Left ventricle myocardium inferior (tissue), 1 donor: ENCODE results near the gene BCHE. TPM values are rescaled to one million over a fixed set of nuclear protein-coding genes. Genes with fewer than 3 reads are reported as not detected.

Experiments
- DNase-seq: peaks from one replicate; pipeline ENCODE4 v3.0.0-alpha.2; 2020
- H3K27ac ChIP-seq: fragments of 200-600 bp; replicated peaks from 2 replicates; pipeline ENCODE4 v1.8.0; 2021
- H3K27me3 ChIP-seq: fragments of 200-600 bp; 2 replicates; pipeline ENCODE4 v1.8.0; 2021; ENCODE audit warnings: low read depth
- H3K36me3 ChIP-seq: fragments of 200-600 bp; 2 replicates; pipeline ENCODE4 v1.8.0; 2021
- H3K4me1 ChIP-seq: fragments of 200-600 bp; 2 replicates; pipeline ENCODE4 v1.8.0; 2021
- H3K4me3 ChIP-seq: fragments of 200-600 bp; 2 replicates; pipeline ENCODE4 v1.8.0; 2021; ENCODE audit warnings: mild to moderate bottlenecking, moderate library complexity
- H3K9me3 ChIP-seq: fragments of 200-600 bp; replicated peaks from 2 replicates; pipeline ENCODE4 v1.8.0; 2021
- intact Hi-C: fragments of 100-400 bp; cut with micrococcal nuclease; formaldehyde crosslinking; loops from one replicate; pipeline ENCODE4 v1.11.0; 2022
- total RNA-seq: library from RNA; stranded (reverse); fragmentation: NEBNext Ultra II Directional; extraction: Animal tissue kit (Norgen Biotek cat#: 25700); gene quantifications from one replicate; pipeline ENCODE4 v1.2.1, GENCODE V29; 2021
- TF ChIP-seq, protein P1 (sequence below): fragments of 200-600 bp; IDR thresholded peaks from 2 replicates; pipeline ENCODE4 v1.8.0; 2021; ENCODE audit warnings: antibody characterized with exemption, mild to moderate bottlenecking, borderline replicate concordance
- donor health status: DM: no; HTN: yes; CAD: no; lungs with severe emphysema.

BCHE gene
- total RNA-seq, 1 donor from 2014 or later, result 2.3 TPM

DNA sequence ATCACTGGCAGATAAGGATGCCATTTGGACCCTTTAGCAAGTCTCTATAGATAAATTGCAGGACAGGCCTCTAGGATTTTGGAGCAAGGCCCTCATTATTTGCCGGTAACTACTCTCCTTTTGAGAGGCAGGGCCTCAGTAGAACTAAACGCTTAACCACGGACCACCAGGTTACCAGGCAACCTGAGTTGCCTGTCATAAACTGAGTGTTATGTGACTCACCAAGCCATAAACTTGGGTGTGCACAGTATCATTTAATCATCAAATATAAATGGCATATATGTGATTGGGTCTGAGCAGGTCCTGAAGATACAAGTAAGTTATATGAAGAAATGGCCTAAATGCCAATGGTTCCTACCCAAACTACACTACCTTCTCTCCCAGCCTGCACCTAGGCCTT, 93.2 kb downstream of the BCHE start:
- Histone ChIP-seq H3K27ac (no peak overlapping the region), H3K4me1 (no peaks in the 10 kb centered on the region), H3K27me3 (no peaks in the 10 kb centered on the region), H3K9me3 (peaks cover 7% of the 10 kb centered on the region), H3K4me3 (no peak overlapping the region), H3K36me3 (no peaks in the 10 kb centered on the region)
- DNase-seq, result no peak
- intact Hi-C loops, result no loop called here
- TF ChIP-seq, protein P1, sequence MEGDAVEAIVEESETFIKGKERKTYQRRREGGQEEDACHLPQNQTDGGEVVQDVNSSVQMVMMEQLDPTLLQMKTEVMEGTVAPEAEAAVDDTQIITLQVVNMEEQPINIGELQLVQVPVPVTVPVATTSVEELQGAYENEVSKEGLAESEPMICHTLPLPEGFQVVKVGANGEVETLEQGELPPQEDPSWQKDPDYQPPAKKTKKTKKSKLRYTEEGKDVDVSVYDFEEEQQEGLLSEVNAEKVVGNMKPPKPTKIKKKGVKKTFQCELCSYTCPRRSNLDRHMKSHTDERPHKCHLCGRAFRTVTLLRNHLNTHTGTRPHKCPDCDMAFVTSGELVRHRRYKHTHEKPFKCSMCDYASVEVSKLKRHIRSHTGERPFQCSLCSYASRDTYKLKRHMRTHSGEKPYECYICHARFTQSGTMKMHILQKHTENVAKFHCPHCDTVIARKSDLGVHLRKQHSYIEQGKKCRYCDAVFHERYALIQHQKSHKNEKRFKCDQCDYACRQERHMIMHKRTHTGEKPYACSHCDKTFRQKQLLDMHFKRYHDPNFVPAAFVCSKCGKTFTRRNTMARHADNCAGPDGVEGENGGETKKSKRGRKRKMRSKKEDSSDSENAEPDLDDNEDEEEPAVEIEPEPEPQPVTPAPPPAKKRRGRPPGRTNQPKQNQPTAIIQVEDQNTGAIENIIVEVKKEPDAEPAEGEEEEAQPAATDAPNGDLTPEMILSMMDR, result no peak

DNA sequence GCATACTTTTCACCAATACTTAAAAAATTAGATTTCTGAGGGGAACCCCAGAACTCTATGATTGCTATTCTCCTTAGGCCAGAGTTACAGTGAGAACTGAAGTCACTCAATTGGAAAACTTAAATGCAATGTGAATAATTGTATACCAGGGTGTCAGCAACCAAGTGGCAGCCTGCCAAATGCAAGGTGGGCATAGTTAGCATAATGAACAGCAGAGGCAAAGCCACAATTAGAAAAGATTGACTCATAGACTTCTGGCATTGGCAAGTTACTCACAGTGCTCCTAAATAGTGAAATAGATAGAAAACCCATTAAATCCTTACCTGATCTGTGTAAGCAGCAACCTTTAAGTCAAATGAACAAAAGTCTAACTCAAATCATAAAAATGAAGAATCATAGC, 94.9 kb downstream of the BCHE start:
- TF ChIP-seq, protein P1, result no peak
- Histone ChIP-seq H3K36me3 (no peaks in the 10 kb centered on the region), H3K27ac (no peak overlapping the region), H3K4me3 (no peak overlapping the region), H3K4me1 (no peaks in the 10 kb centered on the region), H3K27me3 (no peaks in the 10 kb centered on the region), H3K9me3 (peaks cover 20% of the 10 kb centered on the region)
- intact Hi-C loops, result no loop called here
- no peak for DNase-seq

DNA sequence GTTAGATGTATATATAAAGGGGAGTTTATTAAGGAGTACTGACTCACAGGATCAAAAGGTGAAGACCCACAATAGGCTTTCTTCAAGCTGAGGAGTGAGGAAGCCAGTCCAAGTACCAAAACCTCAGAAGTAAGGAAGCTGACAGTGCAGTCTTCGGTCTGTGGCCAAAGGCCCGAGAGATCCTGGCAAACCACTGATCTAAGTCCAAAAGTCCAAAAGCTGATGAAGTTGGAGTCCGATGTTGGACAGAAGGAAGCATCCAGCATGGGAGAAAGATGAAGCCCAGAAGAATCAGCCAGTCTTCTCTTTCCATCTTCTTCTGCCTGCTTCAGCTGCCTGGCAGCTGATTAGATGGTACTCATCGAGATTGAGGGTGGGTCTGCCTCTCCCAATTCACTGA, 107.5 kb downstream of the BCHE start:
- no peak for DNase-seq
- H3K27ac ChIP-seq, result no peak overlapping the region
- H3K4me3 ChIP-seq, result no peak overlapping the region
- TF ChIP-seq, protein P1, result no peak
- no peaks in the 10 kb centered on the region for H3K36me3 ChIP-seq
- intact Hi-C loops, result no loop called here
- no peaks in the 10 kb centered on the region for H3K27me3 ChIP-seq
- H3K9me3 ChIP-seq, result no peaks in the 10 kb centered on the region
- no peaks in the 10 kb centered on the region for H3K4me1 ChIP-seq

DNA sequence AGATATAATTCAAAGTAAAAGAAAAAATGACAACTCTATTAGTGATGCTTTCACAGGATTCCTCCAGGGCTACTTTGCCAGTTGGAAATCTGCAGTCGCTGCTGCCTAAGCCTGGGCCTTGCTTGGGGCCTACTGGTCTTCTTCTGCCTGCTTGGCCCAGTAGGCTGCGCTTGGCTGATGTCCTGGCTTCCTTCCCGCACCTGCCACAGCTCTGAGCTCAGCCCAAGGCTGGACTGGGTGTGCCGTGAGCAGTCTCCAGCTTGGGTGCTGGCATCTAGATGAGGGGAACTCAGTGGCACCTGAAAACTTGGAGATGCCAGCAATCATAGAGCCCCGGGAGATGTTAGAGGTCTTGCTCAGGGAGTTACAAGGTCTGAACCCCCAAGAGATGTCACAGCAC, 108.3 kb downstream of the BCHE start:
- intact Hi-C loops, result no loop called here
- H3K4me3 ChIP-seq, result no peak overlapping the region

DNA sequence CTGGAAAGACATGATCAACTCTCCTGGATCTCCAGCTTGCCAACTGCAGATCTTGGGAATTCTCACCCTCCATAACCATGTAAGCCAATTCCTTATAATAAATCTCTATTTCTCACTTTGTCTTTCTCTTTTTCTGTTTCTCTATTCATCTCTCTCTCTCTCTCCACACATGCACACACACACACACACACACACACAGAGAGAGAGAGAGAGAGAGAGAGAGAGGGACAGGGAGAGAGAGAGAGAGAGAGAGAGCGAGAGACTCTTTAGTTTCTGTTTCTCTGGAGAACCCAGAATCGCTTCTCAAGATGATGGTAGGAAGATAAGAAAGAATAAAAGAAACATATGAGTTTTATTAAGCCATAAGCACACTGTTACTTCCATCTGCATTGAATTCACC, 111.9 kb downstream of the BCHE start:
- Histone ChIP-seq H3K27ac (no peak overlapping the region), H3K36me3 (no peaks in the 10 kb centered on the region), H3K4me3 (no peak overlapping the region), H3K27me3 (no peaks in the 10 kb centered on the region), H3K4me1 (no peaks in the 10 kb centered on the region), H3K9me3 (peaks cover 8% of the 10 kb centered on the region)
- intact Hi-C loops, result no loop called here
- TF ChIP-seq, protein P1, result no peak
- no peak for DNase-seq

More for the DNA sequence above, 108.3 kb downstream of the BCHE start:
- no peaks in the 10 kb centered on the region for H3K9me3 ChIP-seq
- no peaks in the 10 kb centered on the region for H3K27me3 ChIP-seq
- TF ChIP-seq, protein P1, result no peak
- H3K4me1 ChIP-seq, result no peaks in the 10 kb centered on the region
- no peaks in the 10 kb centered on the region for H3K36me3 ChIP-seq
- no peak overlapping the region for H3K27ac ChIP-seq
- no peak for DNase-seq
